Measurements from ENCODE around the gene SGK1.

DNA sequence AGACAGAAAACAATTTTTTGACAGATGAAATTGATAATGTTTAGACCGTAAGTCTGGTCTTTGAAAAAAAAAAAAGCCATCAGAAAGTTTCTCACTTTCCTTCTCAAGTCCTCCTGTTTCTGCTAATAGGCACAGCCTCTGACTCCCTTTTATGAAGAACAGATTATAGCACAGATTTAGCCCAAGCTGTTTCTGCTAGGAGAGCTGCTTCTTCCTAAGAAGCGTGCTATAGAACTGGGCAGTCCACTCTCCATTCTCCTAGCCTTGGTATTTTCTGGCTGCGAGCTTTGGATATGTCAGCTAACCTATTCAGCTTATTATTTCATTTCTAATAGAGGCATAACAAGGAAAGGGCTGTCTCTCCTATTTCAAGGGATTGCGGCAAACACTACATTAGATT lies 112.5 kb downstream of the SGK1 start:
- TF ChIP-seq POLR2AphosphoS5 (IDR thresholded peaks at IDR 0.05; ENCODE audit: low read depth, low read length) (no peak), POLR2A (IDR thresholded peaks at IDR 0.05; ENCODE audit: low read depth, low read length) (no peak), TAF1 (IDR thresholded peaks at IDR 0.05; ENCODE audit: low read depth, low read length) (no peak)
